ENCODE data around the gene EBF3.

GRCh38 chr10:129868449-129869035, 95.5 kb downstream of the EBF3 start:
- TF ChIP-seq YY1 (IDR thresholded peaks at IDR 0.05; ENCODE audit: insufficient read depth, insufficient read length) = no peak
- no peak for TF ChIP-seq ZNF274 (IDR thresholded peaks at IDR 0.05; ENCODE audit: low read depth, low read length)
